A673 (cell line): Measurements from ENCODE around the gene BNC1.

Source experiments
- CTCF ChIP-seq: fragments of 300-800, 200-600 bp; sonication (generic); conservative IDR thresholded peaks from 2 replicates; pipeline ENCODE4 v1.5.1; 2017; ENCODE audit warnings: low read depth, mild to moderate bottlenecking, antibody characterized with exemption, low read length, moderate library complexity, mixed read lengths
- EZH2 ChIP-seq: fragments of 200-600 bp; sonication (generic); IDR thresholded peaks from 2 replicates; pipeline ENCODE4 v1.6.1; 2017; ENCODE audit warnings: borderline replicate concordance, low read depth, mild to moderate bottlenecking, mixed read lengths, antibody characterized with exemption, low read length; ENCODE audit not compliant: poor library complexity, severe bottlenecking

DNA sequence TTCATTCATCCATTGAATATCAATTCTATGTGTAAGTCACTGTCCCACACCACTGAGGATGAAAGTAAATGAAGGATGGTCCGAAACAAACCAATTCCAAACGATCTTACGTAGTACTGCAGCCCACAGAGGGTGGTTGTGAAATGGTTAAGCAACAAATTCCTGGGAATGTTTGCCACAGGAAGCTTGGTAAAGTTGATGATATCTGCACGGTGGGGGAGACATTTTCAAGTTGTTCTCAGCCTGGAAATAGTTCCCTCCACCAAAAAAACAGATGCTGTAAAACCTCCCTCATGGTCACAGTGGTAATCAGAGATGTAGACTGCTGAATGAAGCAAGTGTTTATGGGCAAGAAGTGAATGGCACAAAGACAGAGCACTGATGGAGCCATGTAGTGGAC is 35.9 kb upstream of the BNC1 start:
- no peak for TF ChIP-seq CTCF
- TF ChIP-seq EZH2, result no peak
